Duodenal mucosa (tissue), 2 donors: ENCODE data around the gene MBD4.

Source experiments
- H3K27ac ChIP-seq: one replicate; pipeline ENCODE4 v1.7.0; 2013; ENCODE audit warnings: low read depth, low read length
- H3K27me3 ChIP-seq, 2 donors: one replicate each; pipeline ENCODE4 v1.7.0; 2013; ENCODE audit warnings: low read length in 2 of 2, control low read depth in 1 of 2; ENCODE audit not compliant: insufficient read depth in 2 of 2, control insufficient read depth in 1 of 2
- H3K36me3 ChIP-seq, 2 donors: one replicate each; pipeline ENCODE4 v1.7.0; 2013; ENCODE audit warnings: low read length in 2 of 2, control low read depth in 1 of 2; ENCODE audit not compliant: insufficient read depth in 2 of 2, control insufficient read depth in 1 of 2
- H3K4me1 ChIP-seq, 2 donors: one replicate each; pipeline ENCODE4 v1.7.0; 2013; ENCODE audit warnings: low read length in 2 of 2, control low read depth in 1 of 2; ENCODE audit not compliant: insufficient read depth in 2 of 2, control insufficient read depth in 1 of 2
- H3K4me3 ChIP-seq, 2 donors: one replicate each; pipeline ENCODE4 v1.7.0; 2013; ENCODE audit warnings: low read length in 2 of 2, low read depth in 1 of 2
- H3K9ac ChIP-seq, 2 donors: one replicate each; pipeline ENCODE4 v1.7.0; 2013; ENCODE audit warnings: low read length in 2 of 2, low read depth in 1 of 2
- H3K9me3 ChIP-seq, 2 donors: one replicate each; pipeline ENCODE4 v1.7.0; 2013; ENCODE audit warnings: low read length in 2 of 2, control low read depth in 1 of 2; ENCODE audit not compliant: control insufficient read depth in 1 of 2

The MBD4 gene

DNA sequence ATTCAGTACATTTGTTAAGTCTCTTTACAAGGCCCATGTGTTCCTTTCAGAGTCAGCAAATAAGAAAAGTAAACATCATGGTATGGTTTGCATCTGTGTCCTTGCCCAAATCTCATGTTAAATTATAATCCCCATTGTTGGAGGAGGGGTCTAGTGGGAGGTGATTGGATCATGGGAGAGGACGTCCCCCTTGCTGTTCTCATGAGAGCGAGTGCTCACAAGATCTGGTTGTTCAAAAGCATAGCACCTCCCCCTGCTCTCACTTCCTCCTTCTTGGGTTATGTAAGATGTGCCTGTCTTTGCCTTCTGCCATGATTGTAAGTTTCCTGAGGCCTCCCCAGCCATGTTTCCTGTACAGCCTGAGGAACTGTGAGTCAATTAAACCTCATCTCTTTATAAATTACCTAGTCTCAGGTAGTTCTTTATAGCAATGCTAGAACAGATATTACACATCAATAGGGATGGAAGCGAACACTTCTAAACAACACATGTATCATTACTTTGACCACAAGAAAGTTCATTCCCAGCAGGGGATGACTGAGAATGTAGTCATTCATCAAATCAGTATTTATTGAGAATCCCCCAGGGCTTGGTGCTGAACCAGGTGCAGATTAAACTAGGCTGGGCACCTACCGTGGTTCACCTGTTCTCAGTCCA lies 15.4 kb downstream of the MBD4 start:
- H3K9me3 ChIP-seq, result no peaks in the 10 kb centered on the region
- H3K9ac ChIP-seq, result no peak overlapping the region
- H3K36me3 ChIP-seq, result no peaks in the 10 kb centered on the region
- H3K4me3 ChIP-seq, result no peak overlapping the region
- peaks cover 12 to 14% of the 10 kb centered on the region in 2 donors for H3K4me1 ChIP-seq
- no peak overlapping the region for H3K27ac ChIP-seq
- peaks cover 0 to 5% of the 10 kb centered on the region in 2 donors for H3K27me3 ChIP-seq

DNA sequence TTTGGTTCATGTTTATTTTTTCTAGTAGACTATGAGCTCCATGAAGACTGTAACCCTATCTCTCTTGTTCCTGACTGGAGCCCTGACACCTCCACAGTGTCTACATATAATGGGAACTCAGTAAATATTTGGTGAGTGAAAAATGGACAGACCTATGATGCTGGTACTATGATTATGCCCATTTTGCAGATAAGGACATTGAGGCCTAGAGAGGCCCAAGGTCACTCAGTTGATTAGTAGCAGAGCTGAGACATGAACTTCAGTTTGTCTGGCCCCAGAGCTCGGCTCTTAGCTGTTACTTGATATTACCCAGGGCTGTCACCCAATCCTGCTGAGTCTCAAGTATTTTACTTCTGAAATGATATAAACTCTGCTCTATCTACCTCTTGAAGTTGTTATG lies 16.9 kb downstream of the MBD4 start:
- Histone ChIP-seq H3K9ac (no peak overlapping the region), H3K9me3 (no peaks in the 10 kb centered on the region), H3K36me3 (no peaks in the 10 kb centered on the region), H3K4me1 (peaks cover 1 to 3% of the 10 kb centered on the region in 2 donors), H3K27ac (no peak overlapping the region), H3K27me3 (peaks cover 0 to 5% of the 10 kb centered on the region in 2 donors), H3K4me3 (no peak overlapping the region)

DNA sequence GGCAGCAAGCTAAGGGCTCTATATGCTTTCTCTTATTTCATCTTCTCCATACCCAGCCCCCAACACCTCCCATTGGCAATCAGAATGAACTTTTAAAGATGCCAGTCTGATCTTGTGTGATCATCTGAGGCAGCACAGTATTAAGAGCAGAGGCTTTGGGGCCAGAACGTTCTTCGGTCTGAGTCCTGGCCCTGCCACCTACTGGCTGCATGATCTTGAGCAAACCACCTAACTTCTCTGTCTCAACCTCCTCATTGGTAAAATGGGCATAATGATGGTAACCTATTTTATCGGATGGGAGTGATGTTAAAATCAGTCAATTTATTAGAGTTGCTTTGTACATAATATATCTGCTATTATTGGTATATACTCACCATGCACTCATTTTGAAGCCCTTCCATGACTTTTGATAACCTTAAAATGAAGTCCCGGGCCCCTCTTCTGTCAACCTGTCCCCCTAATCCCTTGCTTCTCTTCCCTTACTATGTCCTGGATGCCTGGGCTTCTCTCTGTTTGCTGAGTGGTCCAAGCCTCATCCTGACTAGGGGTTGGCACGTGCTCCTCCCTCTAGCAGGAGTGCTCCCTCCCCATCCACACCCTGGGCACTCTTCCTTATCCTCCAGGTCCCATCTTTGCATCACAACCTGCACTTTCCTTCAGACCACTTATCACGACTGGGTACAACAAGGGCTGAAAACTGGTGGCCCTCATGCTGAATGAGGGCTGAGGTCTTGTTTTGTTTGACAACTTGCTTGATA lies 17.6 kb downstream of the MBD4 start:
- Histone ChIP-seq H3K4me3 (no peak overlapping the region), H3K27me3 (peaks cover 0 to under 1% of the 10 kb centered on the region in 2 donors), H3K4me1 (no peaks in the 10 kb centered on the region), H3K36me3 (no peaks in the 10 kb centered on the region), H3K27ac (no peak overlapping the region), H3K9ac (no peak overlapping the region), H3K9me3 (no peaks in the 10 kb centered on the region)

DNA sequence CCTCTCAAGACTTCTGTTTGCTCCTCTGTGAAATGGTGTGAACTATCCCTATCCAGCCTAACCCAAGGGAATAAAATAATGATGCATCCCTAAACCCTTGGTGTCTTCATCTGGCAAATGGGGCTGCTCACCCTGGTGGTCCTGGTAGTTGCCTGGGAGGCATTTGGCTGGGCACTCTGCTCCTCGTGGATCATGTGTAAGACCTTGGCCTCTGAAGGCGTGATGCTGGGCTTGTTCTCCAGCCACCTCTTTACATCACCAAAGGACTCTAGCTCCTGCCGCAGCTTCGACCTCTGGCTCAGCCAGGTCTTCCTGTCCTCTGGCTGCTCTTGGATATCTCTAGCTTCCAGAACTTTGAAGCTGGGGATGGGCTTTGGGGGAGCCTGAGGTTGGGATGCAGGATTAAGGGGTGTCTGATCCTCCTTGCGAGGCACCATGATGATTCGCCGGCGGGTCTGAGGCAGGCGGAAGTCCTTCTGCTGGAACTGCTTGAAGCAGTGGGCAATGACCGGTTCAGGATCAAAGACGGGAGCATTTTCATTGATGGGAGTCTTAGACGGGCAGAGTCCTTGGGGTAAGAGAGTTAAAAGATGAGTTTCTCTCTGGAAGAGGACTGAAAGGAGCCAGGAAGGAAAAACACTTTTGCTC lies 18.4 kb downstream of the MBD4 start:
- Histone ChIP-seq H3K4me3 (no peak overlapping the region), H3K27ac (no peak overlapping the region), H3K27me3 (no peaks in the 10 kb centered on the region), H3K4me1 (no peaks in the 10 kb centered on the region), H3K9me3 (no peaks in the 10 kb centered on the region), H3K9ac (no peak overlapping the region), H3K36me3 (no peaks in the 10 kb centered on the region)

DNA sequence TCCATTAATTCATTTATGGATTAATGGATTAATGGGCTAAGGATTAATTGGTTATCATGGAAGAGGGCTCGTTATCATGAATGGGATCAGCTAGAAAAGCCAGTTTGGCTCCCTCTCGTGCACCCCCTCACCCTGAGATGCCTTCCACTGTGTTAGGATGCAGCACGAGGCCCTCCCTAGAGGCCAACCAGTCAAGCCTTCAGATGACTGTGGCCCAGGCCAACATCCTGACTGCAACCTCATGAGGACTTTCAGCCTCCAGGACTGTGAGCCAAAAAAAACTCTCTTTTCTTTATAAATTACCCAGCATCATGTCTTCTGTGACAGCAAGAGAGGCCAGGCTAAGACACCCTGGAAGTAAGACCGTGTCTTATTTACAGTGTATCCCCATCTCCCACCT lies 20.3 kb downstream of the MBD4 start:
- no peaks in the 10 kb centered on the region for H3K9me3 ChIP-seq
- H3K9ac ChIP-seq, result no peak overlapping the region
- H3K27ac ChIP-seq, result no peak overlapping the region
- H3K36me3 ChIP-seq, result no peaks in the 10 kb centered on the region
- H3K27me3 ChIP-seq, result no peaks in the 10 kb centered on the region
- H3K4me1 ChIP-seq, result peaks cover 0 to 4% of the 10 kb centered on the region in 2 donors
- H3K4me3 ChIP-seq, result no peak overlapping the region

DNA sequence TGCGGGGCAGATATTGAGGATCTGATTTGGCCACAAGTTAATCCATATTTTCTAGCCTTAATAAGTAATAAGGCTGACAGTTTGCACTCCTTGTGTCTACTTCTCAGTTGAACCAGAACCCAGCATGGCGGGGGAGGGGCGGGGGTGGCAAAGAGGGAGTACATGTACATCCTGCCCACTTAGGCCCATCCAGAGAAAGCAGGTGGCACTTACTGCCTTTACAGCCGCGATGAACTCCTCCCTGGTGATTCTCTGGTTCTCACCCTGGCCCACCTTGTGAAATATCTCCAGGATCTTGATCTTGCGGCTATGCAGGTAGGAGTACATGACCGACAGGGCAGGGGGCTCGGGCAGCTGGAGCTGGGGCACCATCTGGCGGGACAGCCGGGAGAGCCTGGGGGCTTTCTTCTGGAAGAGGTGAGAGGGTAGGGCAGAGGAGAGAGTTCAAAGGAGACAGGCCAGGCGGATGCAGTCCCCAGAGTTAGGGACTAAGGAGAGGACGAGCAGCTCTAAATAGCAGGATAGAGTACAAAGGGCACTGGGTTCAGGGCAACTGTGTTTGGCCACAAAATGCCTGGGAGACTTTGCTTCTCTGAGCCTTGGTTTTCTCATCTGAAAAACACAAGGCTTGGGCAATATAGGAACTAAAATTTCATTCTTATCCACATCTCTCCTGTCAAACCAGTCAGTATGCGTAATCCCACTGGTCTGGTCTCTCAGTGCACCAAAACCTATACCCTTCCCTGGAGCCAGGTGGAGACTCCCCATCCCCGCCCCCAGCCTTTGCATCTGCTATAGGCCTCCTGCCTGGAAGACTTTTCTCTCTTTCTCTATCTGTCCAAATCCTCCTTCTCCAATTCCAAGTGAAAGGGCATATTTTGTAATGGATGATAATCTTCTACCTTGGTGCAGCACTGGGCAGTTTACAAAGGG lies 21.4 kb downstream of the MBD4 start:
- Histone ChIP-seq H3K4me3 (no peak overlapping the region), H3K27me3 (no peaks in the 10 kb centered on the region), H3K9ac (no peak overlapping the region), H3K27ac (no peak overlapping the region), H3K36me3 (no peaks in the 10 kb centered on the region), H3K4me1 (peaks cover 10 to 15% of the 10 kb centered on the region in 2 donors), H3K9me3 (no peaks in the 10 kb centered on the region)

DNA sequence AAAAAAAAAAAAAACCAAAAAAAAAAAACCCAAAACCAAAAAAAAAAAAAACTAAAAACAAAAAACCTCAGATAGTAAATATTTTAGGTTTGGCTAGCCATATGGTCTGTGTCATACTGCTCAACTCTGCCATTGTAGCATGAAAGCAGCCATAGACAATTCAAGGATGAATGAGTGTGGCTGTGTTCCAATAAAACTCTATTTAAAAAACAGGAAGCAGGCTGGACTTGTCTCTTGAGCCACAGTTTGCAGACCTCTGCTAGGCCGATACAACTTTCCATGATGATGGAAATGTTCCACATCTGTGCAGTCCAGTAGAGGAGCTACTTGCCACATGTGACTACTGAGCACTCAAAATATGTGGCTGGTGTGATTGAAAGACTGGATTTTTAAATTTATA lies 22.4 kb downstream of the MBD4 start:
- Histone ChIP-seq H3K36me3 (no peaks in the 10 kb centered on the region), H3K9me3 (no peaks in the 10 kb centered on the region), H3K27ac (no peak overlapping the region), H3K27me3 (no peaks in the 10 kb centered on the region), H3K4me3 (no peak overlapping the region), H3K9ac (no peak overlapping the region), H3K4me1 (peaks cover 20 to 24% of the 10 kb centered on the region in 2 donors)

DNA sequence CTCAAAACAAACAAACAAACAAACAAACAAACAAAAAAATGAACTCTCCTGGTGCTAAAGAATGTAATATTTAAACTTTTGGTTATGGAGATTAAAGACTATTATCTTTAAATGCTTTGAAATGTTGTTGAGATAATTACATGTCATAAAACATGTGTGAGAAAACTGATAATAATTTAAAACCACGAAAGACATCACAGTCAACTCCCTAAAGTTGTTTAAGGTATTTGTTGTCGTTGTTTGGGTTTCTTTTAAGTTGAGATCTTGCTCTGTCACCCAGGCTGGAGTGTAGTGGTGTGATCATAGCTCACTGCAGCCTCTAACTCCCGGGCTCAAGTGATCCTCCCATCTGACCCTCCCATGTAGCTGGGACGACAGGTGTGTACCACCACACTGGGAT lies 23.3 kb downstream of the MBD4 start:
- Histone ChIP-seq H3K9me3 (no peaks in the 10 kb centered on the region), H3K27ac (no peak overlapping the region)

DNA sequence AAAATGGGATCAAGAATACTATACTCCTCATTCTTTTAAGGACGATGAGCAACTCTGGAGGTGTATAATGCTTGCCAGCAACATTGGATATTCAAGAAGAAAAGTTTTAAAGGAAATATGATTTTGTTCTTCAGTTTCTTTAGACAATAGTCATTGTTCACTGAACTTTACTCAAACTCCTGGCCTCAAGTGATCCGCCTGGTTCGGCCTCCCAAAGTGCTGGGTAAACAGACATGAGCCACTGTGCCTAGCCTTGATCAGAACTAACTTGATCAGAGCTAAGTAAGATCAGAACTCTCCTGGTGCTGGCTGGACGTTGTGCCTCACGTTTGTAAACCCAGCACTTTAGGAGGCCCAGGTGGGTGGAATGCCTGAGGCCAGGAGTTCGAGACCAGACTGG lies 23.9 kb downstream of the MBD4 start:
- Histone ChIP-seq H3K36me3 (no peaks in the 10 kb centered on the region), H3K4me1 (peaks cover 20 to 24% of the 10 kb centered on the region in 2 donors), H3K9ac (no peak overlapping the region), H3K27me3 (no peaks in the 10 kb centered on the region), H3K4me3 (no peak overlapping the region), H3K27ac (no peak overlapping the region), H3K9me3 (no peaks in the 10 kb centered on the region)

More for the DNA sequence above, 23.3 kb downstream of the MBD4 start:
- peaks cover 20 to 24% of the 10 kb centered on the region in 2 donors for H3K4me1 ChIP-seq
- no peak overlapping the region for H3K9ac ChIP-seq
- H3K4me3 ChIP-seq, result no peak overlapping the region
- no peaks in the 10 kb centered on the region for H3K27me3 ChIP-seq
- no peaks in the 10 kb centered on the region for H3K36me3 ChIP-seq
